HEK293 (cell line): ENCODE results near the gene ZNF275.

Experiments used
- CTCF ChIA-PET: fragments of 350-600 bp; formaldehyde crosslinking; extraction: SDS; loops from one replicate; lab custom pipeline; 2021; ENCODE audit warnings: antibody characterized with exemption; lab: Yijun Ruan, JAX
- POLR2A ChIA-PET: fragments of 300-600 bp; formaldehyde crosslinking; extraction: SDS; loops from one replicate; lab custom pipeline; 2020; ENCODE audit warnings: antibody characterized with exemption, inconsistent platforms; lab: Yijun Ruan, JAX
- H3K27ac ChIP-seq: fragments of 200-500 bp; sonication (Bioruptor generic); 2 replicates; pipeline ENCODE4 v1.5.1; 2014; ENCODE audit warnings: low read depth, low read length, control low read depth, inconsistent platforms; ENCODE audit errors: extremely low read depth
- H3K36me3 ChIP-seq, 2 experiments: fragments of 200-500 bp in 1 of 2; sonication (Bioruptor generic) in 1 of 2; 1 replicate in 1 of 2; 2 replicates in 1 of 2; pipeline ENCODE4 v1.5.1; 2014 to 2017; ENCODE audit warnings: inconsistent platforms in 2 of 2, low read length in 2 of 2; ENCODE audit not compliant: control insufficient read depth in 2 of 2, insufficient read depth in 1 of 2
- H3K4me1 ChIP-seq: fragments of 200-500 bp; sonication (Bioruptor generic); 2 replicates; pipeline ENCODE4 v1.5.1; 2014; ENCODE audit warnings: mild to moderate bottlenecking, low read length, inconsistent platforms; ENCODE audit not compliant: control insufficient read depth, insufficient read depth
- H3K4me3 ChIP-seq: 2 replicates; pipeline ENCODE4 v1.5.1; 2011; ENCODE audit warnings: low read depth, mild to moderate bottlenecking, control low read depth, low read length, moderate library complexity
- H3K9me3 ChIP-seq: fragments of 200-500 bp; sonication (Bioruptor generic); 2 replicates; pipeline ENCODE4 v1.5.1; 2014; ENCODE audit warnings: low read depth, low read length, inconsistent platforms; ENCODE audit not compliant: control insufficient read depth, insufficient read depth
- GLIS1 ChIP-seq: fragments of 450-650 bp; formaldehyde crosslinking; IDR thresholded peaks from 2 replicates; pipeline ENCODE4 v1.5.1; 2016; ENCODE audit warnings: missing biosample characterization, missing genetic modification characterization
- GLIS2 ChIP-seq: fragments of 450-650 bp; formaldehyde crosslinking; IDR thresholded peaks from 2 replicates; pipeline ENCODE4 v1.5.1; 2016; ENCODE audit warnings: missing biosample characterization, missing genetic modification characterization
- IKZF3 ChIP-seq: fragments of 450-650 bp; IDR thresholded peaks from 2 replicates; pipeline ENCODE4 v1.5.0; 2018; ENCODE audit warnings: missing biosample characterization, mild to moderate bottlenecking, missing genetic modification characterization, moderate library complexity
- ZBTB21 ChIP-seq: fragments of 450-650 bp; formaldehyde crosslinking; IDR thresholded peaks from 2 replicates; pipeline ENCODE4 v1.5.1; 2017; ENCODE audit warnings: missing biosample characterization, missing genetic modification characterization
- ZBTB6 ChIP-seq: fragments of 450-650 bp; formaldehyde crosslinking; IDR thresholded peaks from 2 replicates; pipeline ENCODE4 v1.5.1; 2017; ENCODE audit warnings: missing biosample characterization, missing genetic modification characterization
- ZBTB7A ChIP-seq: fragments of 450-650 bp; formaldehyde crosslinking; IDR thresholded peaks from 2 replicates; pipeline ENCODE4 v1.5.1; 2016; ENCODE audit warnings: low read depth, missing biosample characterization, missing genetic modification characterization
- ZNF148 ChIP-seq: fragments of 450-650 bp; formaldehyde crosslinking; IDR thresholded peaks from 2 replicates; pipeline ENCODE4 v1.5.0; 2017; ENCODE audit warnings: missing biosample characterization, missing genetic modification characterization, borderline replicate concordance
- ZNF175 ChIP-seq: fragments of 450-650 bp; formaldehyde crosslinking; IDR thresholded peaks from 2 replicates; pipeline ENCODE4 v1.5.1; 2016; ENCODE audit warnings: missing biosample characterization, missing genetic modification characterization
- ZNF223 ChIP-seq: fragments of 450-650 bp; formaldehyde crosslinking; IDR thresholded peaks from 2 replicates; pipeline ENCODE4 v1.5.1; 2016; ENCODE audit warnings: missing biosample characterization, missing genetic modification characterization
- ZNF280D ChIP-seq: fragments of 450-650 bp; formaldehyde crosslinking; IDR thresholded peaks from 2 replicates; pipeline ENCODE4 v1.5.1; 2016; ENCODE audit warnings: missing biosample characterization, missing genetic modification characterization
- ZNF335 ChIP-seq: fragments of 450-650 bp; formaldehyde crosslinking; conservative IDR thresholded peaks from 2 replicates; pipeline ENCODE4 v1.5.1; 2016; ENCODE audit warnings: missing biosample characterization, missing genetic modification characterization
- ZNF350 ChIP-seq: fragments of 450-650 bp; formaldehyde crosslinking; IDR thresholded peaks from 2 replicates; pipeline ENCODE4 v1.5.0; 2017; ENCODE audit warnings: missing biosample characterization, mild to moderate bottlenecking, missing genetic modification characterization
- ZNF48 ChIP-seq: fragments of 450-650 bp; formaldehyde crosslinking; IDR thresholded peaks from 2 replicates; pipeline ENCODE4 v1.5.1; 2016; ENCODE audit warnings: missing biosample characterization, missing genetic modification characterization
- ZNF585B ChIP-seq: fragments of 450-650 bp; formaldehyde crosslinking; IDR thresholded peaks from 2 replicates; pipeline ENCODE4 v1.5.1; 2016; ENCODE audit warnings: missing biosample characterization, missing genetic modification characterization
- ZNF629 ChIP-seq: fragments of 450-650 bp; formaldehyde crosslinking; IDR thresholded peaks from 2 replicates; pipeline ENCODE4 v1.5.1; 2017; ENCODE audit warnings: missing biosample characterization, missing genetic modification characterization
- ZNF660 ChIP-seq: fragments of 450-650 bp; IDR thresholded peaks from 2 replicates; pipeline ENCODE4 v1.5.1; 2018; ENCODE audit warnings: missing biosample characterization, mild to moderate bottlenecking, missing genetic modification characterization
- ZNF670 ChIP-seq: fragments of 450-650 bp; formaldehyde crosslinking; IDR thresholded peaks from 2 replicates; pipeline ENCODE4 v1.5.1; 2016; ENCODE audit warnings: missing biosample characterization, missing genetic modification characterization, low read depth
- ZNF76 ChIP-seq: fragments of 450-650 bp; formaldehyde crosslinking; IDR thresholded peaks from 2 replicates; pipeline ENCODE4; 2016; ENCODE audit warnings: low read depth, missing biosample characterization, missing genetic modification characterization, borderline replicate concordance

The ZNF275 gene

DNA sequence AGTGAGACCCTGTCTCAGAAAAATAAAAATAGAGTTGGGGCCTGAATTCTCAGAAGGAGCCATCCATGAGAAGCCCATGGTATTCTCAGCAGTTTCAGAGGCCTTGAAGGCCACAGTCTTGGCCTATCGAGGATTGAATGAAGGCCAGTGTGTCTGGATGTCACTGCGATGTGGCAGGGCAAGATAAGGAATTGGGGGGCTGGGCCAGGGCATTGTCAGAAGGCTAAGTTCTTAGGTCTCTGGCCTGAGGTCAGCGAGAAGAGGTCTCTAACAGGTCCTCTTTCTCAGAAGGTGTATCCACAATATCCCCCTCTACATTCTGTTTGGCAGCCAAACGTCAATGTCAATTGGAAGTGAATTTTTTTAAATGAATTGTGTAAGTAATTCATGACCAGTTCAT is 5.7 kb downstream of the ZNF275 start:
- POLR2A ChIA-PET = no interaction called here
- CTCF ChIA-PET = interaction anchor here (0.5 kb wide), 1 partner anchor 12 kb away, joined by 6 read pairs; no protein-coding TSS in a partner anchor
- TF ChIP-seq ZBTB7A (tag by site-specific recombination) (no peak), ZNF76 (tag by site-specific recombination) (no peak), ZNF175 (no peak), ZNF223 (tag by site-specific recombination) (no peak), ZNF280D (tag by site-specific recombination) (no peak), ZNF660 (tag by site-specific recombination) (no peak), GLIS1 (tag by site-specific recombination) (no peak), GLIS2 (no peak), ZNF350 (no peak), ZNF148 (tag by site-specific recombination) (no peak), ZNF335 (no peak), ZNF48 (tag by site-specific recombination) (no peak), ZBTB21 (no peak), ZNF585B (tag by site-specific recombination) (no peak), ZBTB6 (tag by site-specific recombination) (no peak), ZNF670 (no peak)
- Histone ChIP-seq H3K9me3 (no peaks in the 10 kb centered on the region), H3K4me1 (no peaks in the 10 kb centered on the region), H3K36me3 (peaks cover 6 to 76% of the 10 kb centered on the region in 2 experiments; a peak in 2 of 3 replicates), H3K27ac (no peak overlapping the region), H3K4me3 (no peak overlapping the region)

DNA sequence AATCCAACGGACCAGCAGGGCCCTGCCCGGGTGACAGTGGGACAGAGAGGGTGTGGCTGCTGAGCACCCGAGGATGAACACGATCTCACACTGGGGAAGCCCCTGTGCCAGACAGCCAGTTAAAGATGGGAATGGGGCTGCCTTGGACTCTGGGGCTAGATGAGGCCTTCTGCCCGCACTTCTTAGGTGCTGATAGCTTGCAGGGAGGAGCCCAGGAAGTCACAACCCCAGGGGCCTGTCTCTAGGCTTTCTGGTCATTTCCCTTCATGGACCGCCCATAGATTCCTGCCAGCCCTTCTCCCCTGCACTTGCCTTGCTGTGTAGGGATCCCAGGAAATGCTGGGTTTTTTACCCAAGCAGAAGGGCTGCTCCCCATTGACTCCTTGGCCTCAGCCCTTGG is 6.2 kb downstream of the ZNF275 start:
- no peaks in the 10 kb centered on the region for H3K4me1 ChIP-seq
- H3K9me3 ChIP-seq = no peaks in the 10 kb centered on the region
- TF ChIP-seq ZNF629 (no peak), ZNF660 (tag by site-specific recombination) (no peak), IKZF3 (no peak)
- CTCF ChIA-PET = no interaction called here
- H3K27ac ChIP-seq = no peak overlapping the region
- H3K4me3 ChIP-seq = no peak overlapping the region
- H3K36me3 ChIP-seq = peaks cover 6 to 81% of the 10 kb centered on the region in 2 experiments; a peak in 2 of 3 replicates
- POLR2A ChIA-PET = no interaction called here
